Endothelial cell (in vitro differentiated cells): ENCODE results near the gene FLRT2. TPM values are rescaled to one million over a fixed set of nuclear protein-coding genes. Genes with fewer than 3 reads are reported as not detected.

Source experiments
- DNase-seq: peaks from one replicate; pipeline ENCODE4 v3.0.0; 2021; ENCODE audit warnings: low spot score
- H3K27ac Mint-ChIP-seq: one replicate; pipeline ENCODE4 v1.8.0; 2021; ENCODE audit warnings: mixed read lengths, inconsistent platforms; ENCODE audit not compliant: unreplicated experiment
- H3K27me3 Mint-ChIP-seq: one replicate; pipeline ENCODE4 v1.8.0; 2021; ENCODE audit warnings: mild to moderate bottlenecking, moderate library complexity, mixed read lengths, inconsistent platforms; ENCODE audit not compliant: unreplicated experiment
- H3K36me3 Mint-ChIP-seq: one replicate; pipeline ENCODE4 v1.8.0; 2021; ENCODE audit warnings: mild to moderate bottlenecking, low read depth, mixed read lengths, inconsistent platforms; ENCODE audit not compliant: unreplicated experiment
- H3K4me1 Mint-ChIP-seq: one replicate; pipeline ENCODE4 v1.8.0; 2021; ENCODE audit warnings: mild to moderate bottlenecking, mixed read lengths, inconsistent platforms; ENCODE audit not compliant: unreplicated experiment
- H3K4me3 Mint-ChIP-seq: one replicate; pipeline ENCODE4 v1.8.0; 2021; ENCODE audit warnings: mild to moderate bottlenecking, mixed read lengths, inconsistent platforms; ENCODE audit not compliant: unreplicated experiment
- H3K9me3 Mint-ChIP-seq: one replicate; pipeline ENCODE4 v1.8.0; 2021; ENCODE audit warnings: mixed read lengths, inconsistent platforms; ENCODE audit not compliant: unreplicated experiment
- total RNA-seq: library from RNA; stranded (reverse); fragmentation: NEBNext Ultra II Directional; extraction: Animal tissue kit (Norgen Biotek cat#: 25700); gene quantifications from one replicate; pipeline ENCODE4 v1.2.1, GENCODE V29; 2021; ENCODE audit not compliant: unreplicated experiment
- TF ChIP-seq, protein P1 (sequence below): fragments of 200-600 bp; sonication (generic); IDR thresholded peaks from one replicate; pipeline ENCODE4 v1.5.0; 2021; ENCODE audit warnings: antibody characterized with exemption; ENCODE audit not compliant: unreplicated experiment

FLRT2 gene
- total RNA-seq, 1 donor from 2014 or later, result 7.8 TPM

- Mint-ChIP-seq H3K36me3 (no peaks in the 10 kb centered on the region), H3K27me3 (peaks cover 4% of the 10 kb centered on the region), H3K4me1 (no peaks in the 10 kb centered on the region), H3K4me3 (no peak overlapping the region), H3K9me3 (no peaks in the 10 kb centered on the region), H3K27ac (no peak overlapping the region)
- TF ChIP-seq, protein P1, sequence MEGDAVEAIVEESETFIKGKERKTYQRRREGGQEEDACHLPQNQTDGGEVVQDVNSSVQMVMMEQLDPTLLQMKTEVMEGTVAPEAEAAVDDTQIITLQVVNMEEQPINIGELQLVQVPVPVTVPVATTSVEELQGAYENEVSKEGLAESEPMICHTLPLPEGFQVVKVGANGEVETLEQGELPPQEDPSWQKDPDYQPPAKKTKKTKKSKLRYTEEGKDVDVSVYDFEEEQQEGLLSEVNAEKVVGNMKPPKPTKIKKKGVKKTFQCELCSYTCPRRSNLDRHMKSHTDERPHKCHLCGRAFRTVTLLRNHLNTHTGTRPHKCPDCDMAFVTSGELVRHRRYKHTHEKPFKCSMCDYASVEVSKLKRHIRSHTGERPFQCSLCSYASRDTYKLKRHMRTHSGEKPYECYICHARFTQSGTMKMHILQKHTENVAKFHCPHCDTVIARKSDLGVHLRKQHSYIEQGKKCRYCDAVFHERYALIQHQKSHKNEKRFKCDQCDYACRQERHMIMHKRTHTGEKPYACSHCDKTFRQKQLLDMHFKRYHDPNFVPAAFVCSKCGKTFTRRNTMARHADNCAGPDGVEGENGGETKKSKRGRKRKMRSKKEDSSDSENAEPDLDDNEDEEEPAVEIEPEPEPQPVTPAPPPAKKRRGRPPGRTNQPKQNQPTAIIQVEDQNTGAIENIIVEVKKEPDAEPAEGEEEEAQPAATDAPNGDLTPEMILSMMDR, result no peak
- no peak for DNase-seq
Measured at GRCh38 chr14:85613496-85613895, 83.6 kb downstream of the FLRT2 start.

- no peaks in the 10 kb centered on the region for H3K4me1 Mint-ChIP-seq
- no peak overlapping the region for H3K4me3 Mint-ChIP-seq
Measured at GRCh38 chr14:85616386-85616885, 86.5 kb downstream of the FLRT2 start.

GRCh38 chr14:85616886-85617285, 86.9 kb downstream of the FLRT2 start:
- TF ChIP-seq, protein P1, result no peak
- no peaks in the 10 kb centered on the region for H3K36me3 Mint-ChIP-seq
- H3K27me3 Mint-ChIP-seq, result peaks cover 2% of the 10 kb centered on the region
- no peak for DNase-seq
- no peaks in the 10 kb centered on the region for H3K9me3 Mint-ChIP-seq
- no peak overlapping the region for H3K4me3 Mint-ChIP-seq
- no peaks in the 10 kb centered on the region for H3K4me1 Mint-ChIP-seq
- no peak overlapping the region for H3K27ac Mint-ChIP-seq

More at GRCh38 chr14:85616386-85616885, 86.5 kb downstream of the FLRT2 start:
- Mint-ChIP-seq H3K9me3 (no peaks in the 10 kb centered on the region), H3K27ac (no peak overlapping the region), H3K36me3 (no peaks in the 10 kb centered on the region), H3K27me3 (peaks cover 2% of the 10 kb centered on the region)
- TF ChIP-seq, protein P1, result no peak
- DNase-seq, result no peak

DNA sequence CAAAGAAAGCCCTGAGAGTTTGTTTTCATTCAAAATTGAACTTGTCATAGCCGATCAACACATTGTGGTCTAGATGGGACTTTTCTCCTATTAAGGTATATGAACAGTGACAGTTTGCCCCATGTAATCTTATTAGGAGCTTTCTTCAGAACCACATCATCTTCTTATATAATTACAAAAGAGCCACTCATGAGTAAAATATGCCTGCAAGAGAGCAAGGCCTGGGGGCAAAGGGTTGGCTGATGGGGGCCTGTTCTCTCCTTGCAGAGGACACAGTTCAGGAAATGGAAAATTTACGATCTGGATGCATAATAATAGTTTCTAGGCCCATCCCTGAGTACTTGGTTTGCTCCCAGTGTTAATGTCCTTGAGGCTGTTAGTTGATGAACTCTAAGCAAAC, 87.8 kb downstream of the FLRT2 start:
- Mint-ChIP-seq H3K9me3 (no peaks in the 10 kb centered on the region), H3K27ac (no peak overlapping the region), H3K27me3 (peaks cover 2% of the 10 kb centered on the region), H3K36me3 (no peaks in the 10 kb centered on the region), H3K4me1 (no peaks in the 10 kb centered on the region), H3K4me3 (no peak overlapping the region)
- no peak for DNase-seq
- TF ChIP-seq, protein P1, result no peak

DNA sequence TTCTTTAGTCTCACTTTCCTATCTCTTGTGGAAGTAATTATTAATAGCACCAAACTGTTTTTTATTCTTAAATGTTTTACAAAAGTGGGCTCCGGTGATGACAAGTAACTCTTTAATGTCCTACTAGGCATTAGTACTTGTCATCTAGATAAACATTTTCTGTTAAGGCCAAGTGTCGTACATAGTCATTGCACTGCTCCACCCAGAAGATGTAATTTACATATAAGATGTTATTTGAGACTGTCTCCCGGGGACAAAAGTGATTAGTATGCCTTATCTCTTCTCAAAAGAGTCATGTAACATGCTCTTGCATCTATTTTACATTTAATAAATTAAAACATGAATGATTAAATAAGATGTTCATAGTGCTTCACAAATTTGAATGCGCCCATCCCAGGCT, 88.4 kb downstream of the FLRT2 start:
- Mint-ChIP-seq H3K27ac (no peak overlapping the region), H3K36me3 (no peaks in the 10 kb centered on the region), H3K4me1 (no peaks in the 10 kb centered on the region), H3K9me3 (no peaks in the 10 kb centered on the region), H3K4me3 (no peak overlapping the region), H3K27me3 (peaks cover 2% of the 10 kb centered on the region)
- DNase-seq, result no peak
- TF ChIP-seq, protein P1, result no peak
